ENCODE data around the gene HSPB9. TPM values are rescaled to one million over a fixed set of nuclear protein-coding genes. Genes with fewer than 3 reads are reported as not detected.

The HSPB9 gene
- total RNA-seq, 1 experiment from 2014 or later = 0.15 TPM

DNA sequence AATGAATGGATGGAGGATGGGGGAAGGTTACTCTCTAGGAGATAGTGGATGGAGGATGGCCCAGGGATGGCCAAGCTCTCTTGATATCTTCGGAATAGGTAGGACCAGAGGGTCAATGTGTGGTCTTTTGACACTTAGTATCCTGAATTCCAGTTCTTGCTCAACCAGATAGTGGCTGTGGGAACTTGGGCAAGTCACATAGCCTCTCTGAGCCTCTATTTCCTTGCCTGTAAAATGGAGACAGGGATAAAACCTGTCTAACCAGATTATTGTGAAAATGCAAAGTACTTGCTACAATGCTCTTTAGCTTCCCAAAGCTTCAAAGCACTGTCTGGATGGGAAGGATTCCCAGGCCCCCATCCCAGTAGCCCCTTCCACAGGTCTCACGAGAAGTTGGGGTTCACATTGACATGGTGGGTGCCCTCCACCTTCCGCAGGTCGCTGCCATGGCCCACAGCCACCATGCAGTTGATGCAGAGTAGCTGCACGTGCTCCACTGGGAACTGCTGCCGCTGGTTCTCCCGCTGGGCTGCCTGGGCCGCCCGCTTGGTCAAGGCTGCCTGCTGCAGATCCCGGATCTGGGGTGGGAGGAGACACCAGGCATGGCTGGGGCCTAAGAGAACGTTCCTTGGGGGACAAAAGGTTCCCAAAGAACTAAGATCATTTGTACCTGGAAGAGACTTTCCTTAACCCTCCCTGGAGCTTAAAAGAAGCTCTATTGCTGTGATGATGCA, 19.2 kb upstream of the HSPB9 start:
- Mint-ChIP-seq H3K9me3 (no peaks in the 10 kb centered on the region), H3K36me3 (ENCODE audit: insufficient read depth in 1 of 3, low read depth in 3 of 3) (no peaks in the 10 kb centered on the region), H3K27me3 (ENCODE audit: low read depth) (peaks cover 16% of the 10 kb centered on the region), H3K27ac (peak overlapping the region in 1 of 3 experiments; percentile 37; a peak in 1 of 7 replicates), H3K4me3 (no peak overlapping the region), H3K4me1 (peaks cover 16 to 26% of the 10 kb centered on the region in 2 experiments)
- Histone ChIP-seq H3K9ac (ENCODE audit: extremely low read depth, insufficient read length, low read length) (no peak overlapping the region), H3K56ac (ENCODE audit: insufficient read length, low read depth, low read length) (no peak overlapping the region), H2BK15ac (ENCODE audit: low read depth, low read length) (no peak overlapping the region), H3K4ac (ENCODE audit: low read depth, low read length) (no peak overlapping the region), H4K5ac (ENCODE audit: insufficient read length, low read depth, low read length) (no peak overlapping the region), H2BK120ac (ENCODE audit: low read depth, low read length, poor library complexity, severe bottlenecking) (no peak overlapping the region), H2BK20ac (ENCODE audit: low read depth, low read length, poor library complexity, severe bottlenecking) (no peak overlapping the region), H3K79me1 (ENCODE audit: insufficient read depth, low read depth, low read length, poor library complexity, severe bottlenecking) (no peaks in the 10 kb centered on the region), H4K8ac (replicated peaks; ENCODE audit: insufficient read length, low read depth, low read length) (no peak overlapping the region), H3K27ac (ENCODE audit: insufficient read length, low read depth, low read length) (no peak overlapping the region), H3K27me3 (ENCODE audit: insufficient read depth, low read length) (no peaks in the 10 kb centered on the region), H2BK12ac (ENCODE audit: insufficient read length, low read depth, low read length) (no peak overlapping the region), H3K79me2 (ENCODE audit: insufficient read depth, low read length) (no peaks in the 10 kb centered on the region), H3K18ac (ENCODE audit: insufficient read length, low read depth, low read length) (no peak overlapping the region), H3T11ph (ENCODE audit: low read length) (no peak overlapping the region), H2AK5ac (ENCODE audit: insufficient read length, low read length) (no peak overlapping the region), H4K20me1 (ENCODE audit: control insufficient read depth, insufficient read depth, insufficient read length) (no peaks in the 10 kb centered on the region), H3K23ac (ENCODE audit: insufficient read length, low read depth, low read length) (no peak overlapping the region), H3K4me1 (ENCODE audit: insufficient read depth, low read length) (peaks cover 4% of the 10 kb centered on the region; the same call in 1 of the 2 replicates), H3K4me2 (ENCODE audit: insufficient read depth, insufficient read length, low read length) (no peak overlapping the region), H2BK5ac (ENCODE audit: insufficient read length, low read length) (no peak overlapping the region), H3K14ac (ENCODE audit: insufficient read depth, low read length) (no peak overlapping the region; the same call in 1 of the 2 replicates), H2AFZ (ENCODE audit: low read length) (no peak overlapping the region), H3K23me2 (ENCODE audit: insufficient read length, low read depth, low read length, poor library complexity, severe bottlenecking) (no peaks in the 10 kb centered on the region), H4K91ac (ENCODE audit: insufficient read length, low read depth, low read length) (no peak overlapping the region), H3K9me3 (ENCODE audit: control insufficient read depth, low read depth, low read length) (no peaks in the 10 kb centered on the region)
- TF ChIP-seq CTCF (conservative IDR thresholded peaks at IDR 0.05) = no peak
- DNase-seq = no peak
- no CpG with 5 or more reads among the region's 11 CpGs for WGBS (ENCODE audit: extremely low coverage, insufficient read length, low lambda C conversion rate)
